ENCODE data around the gene EXOC1. TPM values are rescaled to one million over a fixed set of nuclear protein-coding genes. Genes with fewer than 3 reads are reported as not detected.

The EXOC1 gene
- total RNA-seq = 35.7 and 43.5 TPM in 2 replicates

DNA sequence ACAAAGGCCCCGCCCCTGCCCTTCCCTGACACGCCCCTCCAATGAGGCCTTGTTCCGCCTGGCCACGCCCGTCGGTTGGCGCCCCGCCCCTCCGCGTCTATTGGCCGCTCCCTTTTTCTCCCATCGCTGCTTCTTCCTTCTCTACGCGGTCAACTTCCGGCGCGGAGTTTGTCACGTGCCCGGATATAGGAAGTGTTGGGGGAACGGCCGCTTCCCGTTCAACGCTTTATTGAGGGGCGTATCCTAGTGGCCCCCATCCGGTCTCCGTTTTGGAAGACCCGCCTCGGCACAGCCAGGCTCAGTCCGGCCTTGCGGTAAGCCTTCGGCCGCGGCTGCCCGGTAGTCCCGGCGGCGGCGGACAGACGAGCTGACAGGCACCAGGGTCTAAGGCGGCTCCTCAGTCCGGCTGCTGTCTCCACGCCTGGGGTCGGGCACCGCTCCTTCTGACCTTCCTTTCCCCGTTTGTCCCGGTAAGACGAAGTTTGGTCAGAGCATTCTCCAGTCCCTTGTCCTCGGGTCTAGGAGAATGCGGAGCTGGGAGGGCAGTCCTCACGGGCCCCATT is at the start of gene EXOC1:
Gene EXOC1, plus strand, starts transcription at position 165 of the 563 bp plus-strand sequence. CDS start 4,676 bp downstream, outside the sequence.

DNA sequence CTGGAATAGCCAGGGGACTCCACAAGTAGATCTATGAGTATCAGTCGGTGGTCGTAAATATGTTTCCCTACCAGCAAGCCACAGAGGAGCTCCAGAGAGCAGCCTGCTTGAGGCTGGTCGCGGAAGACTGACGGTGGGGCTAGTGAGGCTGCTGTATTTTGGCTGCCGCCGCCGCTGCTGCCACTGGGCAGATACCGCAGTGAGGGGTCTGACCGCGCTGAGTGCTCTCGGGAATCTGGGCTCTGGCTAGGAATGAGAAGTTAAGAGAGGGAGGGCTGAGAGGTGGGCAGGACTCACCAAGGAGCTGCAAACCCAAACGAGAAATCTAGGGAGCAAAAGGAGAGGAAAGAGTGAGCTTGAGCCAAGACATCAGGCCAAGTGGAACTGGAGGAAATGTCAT is 33.8 kb upstream of the EXOC1 start, which contains the start of gene EXOC1L:
Gene EXOC1L, plus strand, starts transcription at position 157 of the 400 bp plus-strand sequence. Its CDS starts 237 bp downstream, at position 394.

GRCh38 chr4:55948726-55949481 is 95.5 kb downstream of the EXOC1 start, which contains the start of gene CEP135:
Gene CEP135 (plus strand): TSS chr4:55948945. CDS start chr4:55952131, 3,186 bp downstream.

Other genes starting within 250 kb of the EXOC1 start
- gene NMU, start 217.3 kb upstream of the EXOC1 start, total RNA-seq = not detected in 2 replicates
- gene EXOC1L, start 33.9 kb upstream of the EXOC1 start, total RNA-seq = 0.37 TPM in 1 of 2 replicates, not detected in the other
- 3.4 and 5.3 TPM in 2 replicates for gene CEP135, start 95.3 kb downstream of the EXOC1 start, total RNA-seq

Data from smooth muscle cell of bladder (primary cell).